Measurements from ENCODE around the gene OCIAD2.
"Not testable (repeated sequence)": the region's sequence is repeated elsewhere in the genome, so short reads cannot be mapped to it uniquely, and the experiment has no call there.

The OCIAD2 gene

GRCh38 chr4:48854395-48854683 lies 52.2 kb downstream of the OCIAD2 start:
- DNase-seq (ENCODE audit: low read depth in 2 of 2), result no peak

GRCh38 chr4:48853604-48854394 lies 52.8 kb downstream of the OCIAD2 start:
- no peak for DNase-seq (ENCODE audit: low read depth in 2 of 2)

- no peak for DNase-seq (ENCODE audit: low read depth in 2 of 2)
These were observed 54.9 kb downstream of the OCIAD2 start for GRCh38 chr4:48851651-48852050.

- DNase-seq (ENCODE audit: low read depth in 2 of 2), result not testable (repeated sequence)
These were observed 57.8 kb downstream of the OCIAD2 start for GRCh38 chr4:48848799-48849198.

GRCh38 chr4:48844843-48845242 lies 61.7 kb downstream of the OCIAD2 start:
- no peak for DNase-seq (ENCODE audit: low read depth in 2 of 2)

- no peak for DNase-seq (ENCODE audit: low read depth in 2 of 2)
These were observed 65.3 kb downstream of the OCIAD2 start for GRCh38 chr4:48841045-48841827.

- DNase-seq (ENCODE audit: low read depth in 2 of 2), result no peak
These were observed 69.9 kb downstream of the OCIAD2 start for GRCh38 chr4:48836658-48837057.

Data from stimulated activated CD4-positive, alpha-beta T cell treated with anti-CD3 and anti-CD28 coated beads, Interleukin-1b, Interleukin-23, amount 100 ng/mL, for 1 hour (primary cell).